HEK293 (cell line): Measurements from ENCODE around the gene FAM241A.

Experiments used
- CTCF ChIA-PET: fragments of 350-600 bp; formaldehyde crosslinking; extraction: SDS; loops from one replicate; lab custom pipeline; 2021; ENCODE audit warnings: antibody characterized with exemption; lab: Yijun Ruan, JAX
- POLR2A ChIA-PET: fragments of 300-600 bp; formaldehyde crosslinking; extraction: SDS; loops from one replicate; lab custom pipeline; 2020; ENCODE audit warnings: antibody characterized with exemption, inconsistent platforms; lab: Yijun Ruan, JAX
- H3K27ac ChIP-seq: fragments of 200-500 bp; sonication (Bioruptor generic); 2 replicates; pipeline ENCODE4 v1.5.1; 2014; ENCODE audit warnings: low read depth, low read length, control low read depth, inconsistent platforms; ENCODE audit errors: extremely low read depth
- H3K36me3 ChIP-seq, 2 experiments: fragments of 200-500 bp in 1 of 2; sonication (Bioruptor generic) in 1 of 2; 1 replicate in 1 of 2; 2 replicates in 1 of 2; pipeline ENCODE4 v1.5.1; 2014 to 2017; ENCODE audit warnings: inconsistent platforms in 2 of 2, low read length in 2 of 2; ENCODE audit not compliant: control insufficient read depth in 2 of 2, insufficient read depth in 1 of 2
- H3K4me1 ChIP-seq: fragments of 200-500 bp; sonication (Bioruptor generic); 2 replicates; pipeline ENCODE4 v1.5.1; 2014; ENCODE audit warnings: mild to moderate bottlenecking, low read length, inconsistent platforms; ENCODE audit not compliant: control insufficient read depth, insufficient read depth
- H3K4me3 ChIP-seq: 2 replicates; pipeline ENCODE4 v1.5.1; 2011; ENCODE audit warnings: low read depth, mild to moderate bottlenecking, control low read depth, low read length, moderate library complexity
- H3K9me3 ChIP-seq: fragments of 200-500 bp; sonication (Bioruptor generic); 2 replicates; pipeline ENCODE4 v1.5.1; 2014; ENCODE audit warnings: low read depth, low read length, inconsistent platforms; ENCODE audit not compliant: control insufficient read depth, insufficient read depth
- BCL11A ChIP-seq: fragments of 450-650 bp; formaldehyde crosslinking; IDR thresholded peaks from 2 replicates; pipeline ENCODE4 v1.5.1; 2016; ENCODE audit warnings: low read depth, missing biosample characterization, missing genetic modification characterization
- IKZF3 ChIP-seq: fragments of 450-650 bp; IDR thresholded peaks from 2 replicates; pipeline ENCODE4 v1.5.0; 2018; ENCODE audit warnings: missing biosample characterization, mild to moderate bottlenecking, missing genetic modification characterization, moderate library complexity
- KLF1 ChIP-seq: fragments of 450-650 bp; formaldehyde crosslinking; IDR thresholded peaks from 2 replicates; pipeline ENCODE4 v1.5.1; 2016; ENCODE audit warnings: missing biosample characterization, missing genetic modification characterization
- MZF1 ChIP-seq: fragments of 450-650 bp; formaldehyde crosslinking; IDR thresholded peaks from 2 replicates; pipeline ENCODE4 v1.5.1; 2017; ENCODE audit warnings: missing biosample characterization, missing genetic modification characterization, borderline replicate concordance
- OSR2 ChIP-seq: fragments of 450-650 bp; formaldehyde crosslinking; IDR thresholded peaks from 2 replicates; pipeline ENCODE4 v1.5.1; 2016; ENCODE audit warnings: missing biosample characterization, missing genetic modification characterization
- OVOL3 ChIP-seq: fragments of 450-650 bp; formaldehyde crosslinking; IDR thresholded peaks from 2 replicates; pipeline ENCODE4 v1.5.1; 2016; ENCODE audit warnings: missing biosample characterization, missing genetic modification characterization
- PRDM1 ChIP-seq: fragments of 450-650 bp; formaldehyde crosslinking; IDR thresholded peaks from 2 replicates; pipeline ENCODE4; 2016; ENCODE audit warnings: missing biosample characterization, missing genetic modification characterization
- RBAK ChIP-seq: fragments of 450-650 bp; formaldehyde crosslinking; IDR thresholded peaks from 2 replicates; pipeline ENCODE4 v1.5.1; 2016; ENCODE audit warnings: missing biosample characterization, missing genetic modification characterization
- SALL2 ChIP-seq: fragments of 450-650 bp; formaldehyde crosslinking; IDR thresholded peaks from 2 replicates; pipeline ENCODE4 v1.5.0; 2017; ENCODE audit warnings: missing biosample characterization, mild to moderate bottlenecking, missing genetic modification characterization, borderline replicate concordance
- SCRT2 ChIP-seq: fragments of 450-650 bp; formaldehyde crosslinking; IDR thresholded peaks from 2 replicates; pipeline ENCODE4 v1.5.1; 2016; ENCODE audit warnings: missing biosample characterization, missing genetic modification characterization
- ZBTB17 ChIP-seq: fragments of 450-650 bp; formaldehyde crosslinking; IDR thresholded peaks from 2 replicates; pipeline ENCODE4 v1.5.1; 2016; ENCODE audit warnings: missing biosample characterization, missing genetic modification characterization
- ZBTB7A ChIP-seq: fragments of 450-650 bp; formaldehyde crosslinking; IDR thresholded peaks from 2 replicates; pipeline ENCODE4 v1.5.1; 2016; ENCODE audit warnings: low read depth, missing biosample characterization, missing genetic modification characterization
- ZFP41 ChIP-seq: fragments of 450-650 bp; formaldehyde crosslinking; IDR thresholded peaks from 2 replicates; pipeline ENCODE4 v1.5.1; 2016; ENCODE audit warnings: missing biosample characterization, missing genetic modification characterization, borderline replicate concordance
- ZNF10 ChIP-seq: fragments of 450-650 bp; formaldehyde crosslinking; IDR thresholded peaks from 2 replicates; pipeline ENCODE4 v1.5.1; 2017; ENCODE audit warnings: missing biosample characterization, missing genetic modification characterization
- ZNF19 ChIP-seq: fragments of 450-650 bp; formaldehyde crosslinking; IDR thresholded peaks from 2 replicates; pipeline ENCODE4; 2016; ENCODE audit warnings: missing biosample characterization, missing genetic modification characterization, low read depth
- ZNF2 ChIP-seq: fragments of 450-650 bp; formaldehyde crosslinking; IDR thresholded peaks from 2 replicates; pipeline ENCODE4 v1.5.1; 2016; ENCODE audit warnings: missing biosample characterization, missing genetic modification characterization
- ZNF211 ChIP-seq: fragments of 450-650 bp; formaldehyde crosslinking; IDR thresholded peaks from 2 replicates; pipeline ENCODE4 v1.5.1; 2016; ENCODE audit warnings: low read depth, missing biosample characterization, missing genetic modification characterization
- ZNF302 ChIP-seq: fragments of 450-650 bp; formaldehyde crosslinking; IDR thresholded peaks from 2 replicates; pipeline ENCODE4 v1.5.1; 2016; ENCODE audit warnings: missing biosample characterization, missing genetic modification characterization, low read depth
- ZNF335 ChIP-seq: fragments of 450-650 bp; formaldehyde crosslinking; conservative IDR thresholded peaks from 2 replicates; pipeline ENCODE4 v1.5.1; 2016; ENCODE audit warnings: missing biosample characterization, missing genetic modification characterization
- ZNF530 ChIP-seq: fragments of 450-650 bp; formaldehyde crosslinking; IDR thresholded peaks from 2 replicates; pipeline ENCODE4 v1.5.1; 2016; ENCODE audit warnings: low read depth, missing biosample characterization, missing genetic modification characterization
- ZNF561 ChIP-seq: fragments of 450-650 bp; IDR thresholded peaks from 2 replicates; pipeline ENCODE4 v1.5.1; 2018; ENCODE audit warnings: missing biosample characterization, missing genetic modification characterization, borderline replicate concordance
- ZNF571 ChIP-seq: fragments of 450-650 bp; formaldehyde crosslinking; IDR thresholded peaks from 2 replicates; pipeline ENCODE4 v1.5.0; 2017; ENCODE audit warnings: missing biosample characterization, missing genetic modification characterization
- ZNF610 ChIP-seq: fragments of 450-650 bp; formaldehyde crosslinking; IDR thresholded peaks from 2 replicates; pipeline ENCODE4 v1.5.1; 2016; ENCODE audit warnings: missing biosample characterization, missing genetic modification characterization, borderline replicate concordance
- ZNF621 ChIP-seq: fragments of 450-650 bp; formaldehyde crosslinking; IDR thresholded peaks from 2 replicates; pipeline ENCODE4 v1.5.1; 2017; ENCODE audit warnings: missing biosample characterization, missing genetic modification characterization
- ZNF670 ChIP-seq: fragments of 450-650 bp; formaldehyde crosslinking; IDR thresholded peaks from 2 replicates; pipeline ENCODE4 v1.5.1; 2016; ENCODE audit warnings: missing biosample characterization, missing genetic modification characterization, low read depth
- ZNF707 ChIP-seq: fragments of 450-650 bp; formaldehyde crosslinking; IDR thresholded peaks from 2 replicates; pipeline ENCODE4 v1.5.1; 2016; ENCODE audit warnings: missing biosample characterization, missing genetic modification characterization
- TF ChIP-seq, protein P1 (sequence below): fragments of 450-650 bp; formaldehyde crosslinking; IDR thresholded peaks from 2 replicates; pipeline ENCODE4 v1.5.1; 2016; ENCODE audit warnings: missing biosample characterization, missing genetic modification characterization, borderline replicate concordance
- TF ChIP-seq, protein P2 (sequence below): fragments of 450-650 bp; formaldehyde crosslinking; IDR thresholded peaks from 2 replicates; pipeline ENCODE4 v1.5.1; 2016; ENCODE audit warnings: missing biosample characterization, missing genetic modification characterization
- TF ChIP-seq, protein P3 (sequence below): fragments of 450-650 bp; formaldehyde crosslinking; IDR thresholded peaks from 2 replicates; pipeline ENCODE4 v1.5.1; 2017; ENCODE audit warnings: missing biosample characterization, missing genetic modification characterization
- TF ChIP-seq, protein P4 (sequence below): fragments of 450-650 bp; formaldehyde crosslinking; IDR thresholded peaks from 2 replicates; pipeline ENCODE4 v1.5.1; 2016; ENCODE audit warnings: missing biosample characterization, missing genetic modification characterization

Gene FAM241A

DNA sequence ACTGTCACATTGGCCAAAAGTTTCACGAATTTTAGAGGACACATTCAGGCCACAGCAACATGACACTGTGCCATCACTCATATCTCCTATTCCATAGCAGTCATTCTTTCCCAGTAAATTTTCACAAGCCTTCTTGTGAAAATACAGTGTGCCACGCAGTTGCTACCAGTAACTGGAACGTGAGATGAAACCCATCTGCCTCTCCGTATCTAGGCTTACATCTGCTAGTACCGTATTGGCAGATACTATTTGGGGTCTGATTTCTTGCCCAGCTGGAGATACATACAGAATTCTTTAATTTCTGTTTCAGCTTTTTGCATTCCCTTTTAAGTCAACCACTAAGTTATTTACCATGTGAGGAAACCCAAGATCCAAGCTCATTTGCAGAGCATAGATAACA is 8.7 kb upstream of the FAM241A start:
- no peaks in the 10 kb centered on the region for H3K4me1 ChIP-seq
- POLR2A ChIA-PET: no interaction called here
- no peaks in the 10 kb centered on the region for H3K9me3 ChIP-seq
- TF ChIP-seq, protein P1, sequence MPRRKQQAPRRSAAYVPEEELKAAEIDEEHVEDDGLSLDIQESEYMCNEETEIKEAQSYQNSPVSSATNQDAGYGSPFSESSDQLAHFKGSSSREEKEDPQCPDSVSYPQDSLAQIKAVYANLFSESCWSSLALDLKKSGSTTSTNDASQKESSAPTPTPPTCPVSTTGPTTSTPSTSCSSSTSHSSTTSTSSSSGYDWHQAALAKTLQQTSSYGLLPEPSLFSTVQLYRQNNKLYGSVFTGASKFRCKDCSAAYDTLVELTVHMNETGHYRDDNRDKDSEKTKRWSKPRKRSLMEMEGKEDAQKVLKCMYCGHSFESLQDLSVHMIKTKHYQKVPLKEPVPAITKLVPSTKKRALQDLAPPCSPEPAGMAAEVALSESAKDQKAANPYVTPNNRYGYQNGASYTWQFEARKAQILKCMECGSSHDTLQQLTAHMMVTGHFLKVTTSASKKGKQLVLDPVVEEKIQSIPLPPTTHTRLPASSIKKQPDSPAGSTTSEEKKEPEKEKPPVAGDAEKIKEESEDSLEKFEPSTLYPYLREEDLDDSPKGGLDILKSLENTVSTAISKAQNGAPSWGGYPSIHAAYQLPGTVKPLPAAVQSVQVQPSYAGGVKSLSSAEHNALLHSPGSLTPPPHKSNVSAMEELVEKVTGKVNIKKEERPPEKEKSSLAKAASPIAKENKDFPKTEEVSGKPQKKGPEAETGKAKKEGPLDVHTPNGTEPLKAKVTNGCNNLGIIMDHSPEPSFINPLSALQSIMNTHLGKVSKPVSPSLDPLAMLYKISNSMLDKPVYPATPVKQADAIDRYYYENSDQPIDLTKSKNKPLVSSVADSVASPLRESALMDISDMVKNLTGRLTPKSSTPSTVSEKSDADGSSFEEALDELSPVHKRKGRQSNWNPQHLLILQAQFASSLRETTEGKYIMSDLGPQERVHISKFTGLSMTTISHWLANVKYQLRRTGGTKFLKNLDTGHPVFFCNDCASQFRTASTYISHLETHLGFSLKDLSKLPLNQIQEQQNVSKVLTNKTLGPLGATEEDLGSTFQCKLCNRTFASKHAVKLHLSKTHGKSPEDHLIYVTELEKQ (tag by site-specific recombination): no peak
- TF ChIP-seq ZNF335 (no peak), ZNF2 (tag by site-specific recombination) (no peak), BCL11A (no peak), SCRT2 (tag by site-specific recombination) (no peak), PRDM1 (tag by site-specific recombination) (no peak), ZNF302 (tag by site-specific recombination) (no peak), ZNF211 (tag by site-specific recombination) (no peak), ZNF10 (tag by site-specific recombination) (no peak), ZBTB17 (tag by site-specific recombination) (no peak), OSR2 (tag by site-specific recombination) (no peak), ZNF707 (tag by site-specific recombination) (no peak), ZNF571 (tag by site-specific recombination) (no peak), ZNF19 (tag by site-specific recombination) (no peak), ZBTB7A (tag by site-specific recombination) (no peak), OVOL3 (tag by site-specific recombination) (no peak)
- TF ChIP-seq, protein P2, sequence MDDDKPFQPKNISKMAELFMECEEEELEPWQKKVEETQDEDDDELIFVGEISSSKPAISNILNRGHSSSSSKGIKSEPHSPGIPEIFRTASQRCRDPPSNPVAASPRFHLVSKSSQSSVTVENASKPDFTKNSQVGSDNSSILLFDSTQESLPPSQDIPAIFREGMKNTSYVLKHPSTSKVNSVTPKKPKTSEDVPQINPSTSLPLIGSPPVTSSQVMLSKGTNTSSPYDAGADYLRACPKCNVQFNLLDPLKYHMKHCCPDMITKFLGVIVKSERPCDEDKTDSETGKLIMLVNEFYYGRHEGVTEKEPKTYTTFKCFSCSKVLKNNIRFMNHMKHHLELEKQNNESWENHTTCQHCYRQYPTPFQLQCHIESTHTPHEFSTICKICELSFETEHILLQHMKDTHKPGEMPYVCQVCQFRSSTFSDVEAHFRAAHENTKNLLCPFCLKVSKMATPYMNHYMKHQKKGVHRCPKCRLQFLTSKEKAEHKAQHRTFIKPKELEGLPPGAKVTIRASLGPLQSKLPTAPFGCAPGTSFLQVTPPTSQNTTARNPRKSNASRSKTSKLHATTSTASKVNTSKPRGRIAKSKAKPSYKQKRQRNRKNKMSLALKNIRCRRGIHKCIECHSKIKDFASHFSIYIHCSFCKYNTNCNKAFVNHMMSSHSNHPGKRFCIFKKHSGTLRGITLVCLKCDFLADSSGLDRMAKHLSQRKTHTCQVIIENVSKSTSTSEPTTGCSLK (tag by site-specific recombination): no peak
- H3K4me3 ChIP-seq: no peak overlapping the region
- H3K36me3 ChIP-seq: no peaks in the 10 kb centered on the region
- no peak overlapping the region for H3K27ac ChIP-seq
- CTCF ChIA-PET: no interaction called here

DNA sequence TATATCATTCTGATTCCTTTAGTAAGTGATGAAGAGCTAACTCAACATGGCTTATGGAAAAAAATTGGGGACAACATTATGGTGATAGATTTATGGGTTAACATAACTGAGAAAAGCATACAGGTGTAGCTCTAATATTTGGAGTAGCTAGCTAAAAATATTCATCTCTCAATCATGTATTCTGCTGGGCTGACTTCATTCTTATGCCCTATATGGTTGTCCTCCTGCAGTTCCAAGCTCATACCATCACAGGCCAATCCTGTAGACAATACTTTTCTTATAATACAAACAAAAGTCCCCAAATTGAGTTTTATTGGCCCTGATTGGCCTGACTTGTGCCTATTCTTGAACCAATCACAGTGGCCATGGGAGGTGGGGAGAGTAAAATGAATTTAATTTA is 6.7 kb upstream of the FAM241A start:
- Histone ChIP-seq H3K27ac (no peak overlapping the region), H3K9me3 (no peaks in the 10 kb centered on the region), H3K4me1 (no peaks in the 10 kb centered on the region), H3K36me3 (no peaks in the 10 kb centered on the region), H3K4me3 (no peak overlapping the region)
- POLR2A ChIA-PET: no interaction called here
- CTCF ChIA-PET: interaction anchor here (0.6 kb wide), 1 partner anchor 66 kb away, joined by 4 read pairs; no protein-coding TSS in a partner anchor
- TF ChIP-seq ZNF670 (tag by site-specific recombination): no peak
- TF ChIP-seq, protein P3, sequence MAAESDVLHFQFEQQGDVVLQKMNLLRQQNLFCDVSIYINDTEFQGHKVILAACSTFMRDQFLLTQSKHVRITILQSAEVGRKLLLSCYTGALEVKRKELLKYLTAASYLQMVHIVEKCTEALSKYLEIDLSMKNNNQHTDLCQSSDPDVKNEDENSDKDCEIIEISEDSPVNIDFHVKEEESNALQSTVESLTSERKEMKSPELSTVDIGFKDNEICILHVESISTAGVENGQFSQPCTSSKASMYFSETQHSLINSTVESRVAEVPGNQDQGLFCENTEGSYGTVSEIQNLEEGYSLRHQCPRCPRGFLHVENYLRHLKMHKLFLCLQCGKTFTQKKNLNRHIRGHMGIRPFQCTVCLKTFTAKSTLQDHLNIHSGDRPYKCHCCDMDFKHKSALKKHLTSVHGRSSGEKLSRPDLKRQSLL: no peak
- no peak for TF ChIP-seq ZNF530
- TF ChIP-seq ZNF2 (tag by site-specific recombination): no peak
- no peak for TF ChIP-seq MZF1 (tag by site-specific recombination)
- TF ChIP-seq ZNF621 (tag by site-specific recombination): no peak
- TF ChIP-seq ZNF610 (tag by site-specific recombination): no peak
- TF ChIP-seq ZFP41 (tag by site-specific recombination): no peak
- TF ChIP-seq, protein P4, sequence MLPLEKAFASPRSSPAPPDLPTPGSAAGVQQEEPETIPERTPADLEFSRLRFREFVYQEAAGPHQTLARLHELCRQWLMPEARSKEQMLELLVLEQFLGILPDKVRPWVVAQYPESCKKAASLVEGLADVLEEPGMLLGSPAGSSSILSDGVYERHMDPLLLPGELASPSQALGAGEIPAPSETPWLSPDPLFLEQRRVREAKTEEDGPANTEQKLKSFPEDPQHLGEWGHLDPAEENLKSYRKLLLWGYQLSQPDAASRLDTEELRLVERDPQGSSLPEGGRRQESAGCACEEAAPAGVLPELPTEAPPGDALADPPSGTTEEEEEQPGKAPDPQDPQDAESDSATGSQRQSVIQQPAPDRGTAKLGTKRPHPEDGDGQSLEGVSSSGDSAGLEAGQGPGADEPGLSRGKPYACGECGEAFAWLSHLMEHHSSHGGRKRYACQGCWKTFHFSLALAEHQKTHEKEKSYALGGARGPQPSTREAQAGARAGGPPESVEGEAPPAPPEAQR (tag by site-specific recombination): no peak
- TF ChIP-seq KLF1 (tag by site-specific recombination): no peak
- TF ChIP-seq PRDM1 (tag by site-specific recombination): no peak
- no peak for TF ChIP-seq RBAK (tag by site-specific recombination)
- no peak for TF ChIP-seq ZNF561 (tag by site-specific recombination)
- TF ChIP-seq SALL2 (tag by site-specific recombination): no peak
- TF ChIP-seq IKZF3 (tag by site-specific recombination): no peak
